Endothelial cell of umbilical vein (primary cell): ENCODE data around the gene CDY2A.
"Not testable (repeated sequence)": the region's sequence is repeated elsewhere in the genome, so short reads cannot be mapped to it uniquely, and the experiment has no call there.

Experiments
- FOS ChIP-seq: IDR thresholded peaks from 2 replicates; pipeline ENCODE4 v1.6.1; 2011; ENCODE audit warnings: mild to moderate bottlenecking, low read length, moderate library complexity, borderline replicate concordance; ENCODE audit not compliant: insufficient read depth
- POLR2A ChIP-seq: IDR thresholded peaks from 2 replicates; pipeline ENCODE4 v1.6.1; 2012; ENCODE audit warnings: low read depth, mild to moderate bottlenecking, control low read depth, low read length
- TF ChIP-seq, protein P1 (sequence below), 2 donors: IDR thresholded peaks; 1 replicate in 1 of 2; 2 replicates in 1 of 2; pipeline ENCODE4 v1.5.1; 2011; ENCODE audit warnings: low read length in 2 of 2, mild to moderate bottlenecking in 2 of 2, moderate library complexity in 2 of 2, control low read depth in 1 of 2, inconsistent platforms in 1 of 2, low read depth in 1 of 2; ENCODE audit not compliant: insufficient read depth in 1 of 2; ENCODE audit errors: extremely low read depth in 1 of 2

DNA sequence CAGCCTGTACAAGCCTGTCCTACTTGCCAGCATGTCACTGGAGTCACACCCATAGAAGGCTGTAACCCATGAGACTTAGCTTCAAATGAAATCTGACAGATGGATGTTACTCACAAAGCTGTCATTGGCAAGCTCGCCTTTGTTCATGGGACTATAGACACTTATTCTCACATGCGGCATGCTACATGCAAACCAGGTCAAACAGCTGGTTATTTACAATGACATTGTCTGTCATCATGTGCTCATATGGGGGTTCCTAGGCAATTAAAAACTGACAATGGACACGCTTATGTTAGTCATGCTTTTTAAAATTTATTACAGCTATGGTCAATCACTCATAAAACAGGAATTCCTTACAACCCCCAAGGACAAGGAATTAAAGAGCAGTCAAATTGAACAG lies 30.9 kb downstream of the CDY2A start:
- TF ChIP-seq, protein P1, sequence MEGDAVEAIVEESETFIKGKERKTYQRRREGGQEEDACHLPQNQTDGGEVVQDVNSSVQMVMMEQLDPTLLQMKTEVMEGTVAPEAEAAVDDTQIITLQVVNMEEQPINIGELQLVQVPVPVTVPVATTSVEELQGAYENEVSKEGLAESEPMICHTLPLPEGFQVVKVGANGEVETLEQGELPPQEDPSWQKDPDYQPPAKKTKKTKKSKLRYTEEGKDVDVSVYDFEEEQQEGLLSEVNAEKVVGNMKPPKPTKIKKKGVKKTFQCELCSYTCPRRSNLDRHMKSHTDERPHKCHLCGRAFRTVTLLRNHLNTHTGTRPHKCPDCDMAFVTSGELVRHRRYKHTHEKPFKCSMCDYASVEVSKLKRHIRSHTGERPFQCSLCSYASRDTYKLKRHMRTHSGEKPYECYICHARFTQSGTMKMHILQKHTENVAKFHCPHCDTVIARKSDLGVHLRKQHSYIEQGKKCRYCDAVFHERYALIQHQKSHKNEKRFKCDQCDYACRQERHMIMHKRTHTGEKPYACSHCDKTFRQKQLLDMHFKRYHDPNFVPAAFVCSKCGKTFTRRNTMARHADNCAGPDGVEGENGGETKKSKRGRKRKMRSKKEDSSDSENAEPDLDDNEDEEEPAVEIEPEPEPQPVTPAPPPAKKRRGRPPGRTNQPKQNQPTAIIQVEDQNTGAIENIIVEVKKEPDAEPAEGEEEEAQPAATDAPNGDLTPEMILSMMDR (IDR thresholded peaks at IDR 0.05; ENCODE audit: extremely low read depth in 1 of 2, insufficient read depth in 1 of 2, low read depth in 1 of 2, low read length in 2 of 2), result not testable (repeated sequence)
- not testable (repeated sequence) for TF ChIP-seq POLR2A, FOS
